Measurements from ENCODE around the gene CACNA1C. TPM values are rescaled to one million over a fixed set of nuclear protein-coding genes. Genes with fewer than 3 reads are reported as not detected.
"Not testable (repeated sequence)": the region's sequence is repeated elsewhere in the genome, so short reads cannot be mapped to it uniquely, and the experiment has no call there.

The CACNA1C gene
- polyA plus RNA-seq, 1 of the 3 experiments (the other 2 are of a cell fraction), result 1.5 TPM

GRCh38 chr12:2490831-2491230 is 438.0 kb downstream of the CACNA1C start:
- ChIA-PET CTCF (interaction anchor here (1.0 kb wide), 1 partner anchor 11 kb away, joined by 3 read pairs; no protein-coding TSS in a partner anchor), POLR2A (no interaction called here)

GRCh38 chr12:2491349-2491748 is 438.6 kb downstream of the CACNA1C start:
- DNase-seq; H4K20me1 ChIP-seq (ENCODE audit: insufficient read depth); H3K4me3 ChIP-seq (ENCODE audit: low read depth in 2 of 2, low read length in 1 of 2); H3F3A ChIP-seq (replicated peaks; ENCODE audit: insufficient read depth); POLR2A ChIA-PET; H3K9me3 ChIP-seq; H3K27ac ChIP-seq (ENCODE audit: low read depth in 2 of 2, low read length in 1 of 2); H2AFZ ChIP-seq (ENCODE audit: low read depth); H3K4me1 ChIP-seq (ENCODE audit: control insufficient read depth in 1 of 2, insufficient read depth in 2 of 2, low read depth in 1 of 2, low read length in 1 of 2); H3K27me3 ChIP-seq (ENCODE audit: insufficient read depth); H3K9me2 ChIP-seq; H3K36me3 ChIP-seq (replicated peaks in 1 of 2; ENCODE audit: control insufficient read depth in 1 of 2, insufficient read depth in 2 of 2, low read length in 1 of 2); H3K9ac ChIP-seq; H3K4me2 ChIP-seq; H3K79me2 ChIP-seq (ENCODE audit: insufficient read depth): not testable (repeated sequence)
- CTCF ChIA-PET, result interaction anchor here (1.0 kb wide), 2 partner anchors 11 to 91 kb away, joined by 3 read pairs; no protein-coding TSS in a partner anchor
- WGBS (ENCODE audit: low lambda C conversion rate), result 35% methylated on average over 2 of the region's 2 CpGs

More at GRCh38 chr12:2490831-2491230, 438.0 kb downstream of the CACNA1C start:
- no peaks in the 10 kb centered on the region for H3K9me3 ChIP-seq
- H4K20me1 ChIP-seq (ENCODE audit: insufficient read depth), result no peaks in the 10 kb centered on the region
- no peak overlapping the region for H3K27ac ChIP-seq (ENCODE audit: low read depth in 2 of 2, low read length in 1 of 2)
- H3K79me2 ChIP-seq (ENCODE audit: insufficient read depth), result no peaks in the 10 kb centered on the region
- H3K4me2 ChIP-seq, result no peak overlapping the region
- DNase-seq, result no peak
- H3K4me1 ChIP-seq (ENCODE audit: control insufficient read depth in 1 of 2, insufficient read depth in 2 of 2, low read depth in 1 of 2, low read length in 1 of 2), result no peaks in the 10 kb centered on the region
- H3F3A ChIP-seq (replicated peaks; ENCODE audit: insufficient read depth), result no peaks in the 10 kb centered on the region
- H3K9ac ChIP-seq, result no peak overlapping the region
- H3K36me3 ChIP-seq (replicated peaks in 1 of 2; ENCODE audit: control insufficient read depth in 1 of 2, insufficient read depth in 2 of 2, low read length in 1 of 2), result no peaks in the 10 kb centered on the region
- H3K4me3 ChIP-seq (ENCODE audit: low read depth in 2 of 2, low read length in 1 of 2), result no peak overlapping the region
- no peak overlapping the region for H2AFZ ChIP-seq (ENCODE audit: low read depth)
- H3K27me3 ChIP-seq (ENCODE audit: insufficient read depth), result no peaks in the 10 kb centered on the region
- no peak for TF ChIP-seq GATA2 (CRISPR knock-in tag; IDR thresholded peaks at IDR 0.05)
- TF ChIP-seq RFX5 (IDR thresholded peaks at IDR 0.05; ENCODE audit: low read length), result no peak
- no peak for TF ChIP-seq EZH2phosphoT487 (IDR thresholded peaks at IDR 0.05; ENCODE audit: borderline replicate concordance, low read depth)
- TF ChIP-seq FOSL2 (IDR thresholded peaks at IDR 0.05; ENCODE audit: borderline replicate concordance, low read depth), result no peak
- no peak for TF ChIP-seq FOXJ3 (CRISPR knock-in tag; IDR thresholded peaks at IDR 0.05)
- no peak for TF ChIP-seq ZBTB33 (IDR thresholded peaks at IDR 0.05; ENCODE audit: borderline replicate concordance, low read depth)
- TF ChIP-seq, protein P1, sequence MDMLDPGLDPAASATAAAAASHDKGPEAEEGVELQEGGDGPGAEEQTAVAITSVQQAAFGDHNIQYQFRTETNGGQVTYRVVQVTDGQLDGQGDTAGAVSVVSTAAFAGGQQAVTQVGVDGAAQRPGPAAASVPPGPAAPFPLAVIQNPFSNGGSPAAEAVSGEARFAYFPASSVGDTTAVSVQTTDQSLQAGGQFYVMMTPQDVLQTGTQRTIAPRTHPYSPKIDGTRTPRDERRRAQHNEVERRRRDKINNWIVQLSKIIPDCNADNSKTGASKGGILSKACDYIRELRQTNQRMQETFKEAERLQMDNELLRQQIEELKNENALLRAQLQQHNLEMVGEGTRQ (IDR thresholded peaks at IDR 0.05; ENCODE audit: borderline replicate concordance, low read depth, low read length), result no peak
- TF ChIP-seq JUND (IDR thresholded peaks at IDR 0.05), result no peak
- TF ChIP-seq MAX (IDR thresholded peaks at IDR 0.05; ENCODE audit: low read depth), result no peak
- TF ChIP-seq MXI1 (IDR thresholded peaks at IDR 0.05; ENCODE audit: low read depth, low read length), result no peak
- no peak for TF ChIP-seq TAF1 (IDR thresholded peaks at IDR 0.05; ENCODE audit: borderline replicate concordance, low read depth, low read length)
- TF ChIP-seq TEAD4 (IDR thresholded peaks at IDR 0.05; ENCODE audit: borderline replicate concordance, insufficient read depth), result no peak
- TF ChIP-seq YY1 (IDR thresholded peaks at IDR 0.05; ENCODE audit: low read depth), result no peak
- no peak for TF ChIP-seq SMC3 (IDR thresholded peaks at IDR 0.05; ENCODE audit: low read depth, low read length)
- no peak for TF ChIP-seq EP300 (IDR thresholded peaks at IDR 0.05; ENCODE audit: borderline replicate concordance in 1 of 2, low read depth in 1 of 2, low read length in 1 of 2)
- TF ChIP-seq FOXM1 (IDR thresholded peaks at IDR 0.05; ENCODE audit: low read depth), result no peak
- no peak for TF ChIP-seq GABPA (IDR thresholded peaks at IDR 0.05; ENCODE audit: low read depth)
- WGBS (ENCODE audit: low lambda C conversion rate), result 11% methylated on average over 3 of the region's 3 CpGs
- H3K9me2 ChIP-seq, result no peaks in the 10 kb centered on the region
